Renal cortex interstitium (tissue), 11 donors: Measurements from ENCODE around the gene RNF34. TPM values are rescaled to one million over a fixed set of nuclear protein-coding genes. Genes with fewer than 3 reads are reported as not detected.
A peak's percentile ranks its signal among the peaks of the same experiment; 100 is the strongest.

Source experiments
- DNase-seq, 11 donors: peaks; one replicate each; pipeline ENCODE4 v3.0.0-alpha.2; 2013; ENCODE audit warnings: low read depth in 9 of 11, low spot score in 4 of 11; ENCODE audit errors: extremely low read depth in 1 of 11
- polyA plus RNA-seq, 3 donors: library from polyadenylated mRNA; unstranded; fragments of 120-200 nt; gene quantifications; one replicate each; pipeline ENCODE4 v1.2.1, GENCODE V29; 2013; ENCODE audit not compliant: insufficient read length in 3 of 3

Gene RNF34
- polyA plus RNA-seq, 3 donors, result 43.9 to 47.5 (median 43.9) TPM

DNA sequence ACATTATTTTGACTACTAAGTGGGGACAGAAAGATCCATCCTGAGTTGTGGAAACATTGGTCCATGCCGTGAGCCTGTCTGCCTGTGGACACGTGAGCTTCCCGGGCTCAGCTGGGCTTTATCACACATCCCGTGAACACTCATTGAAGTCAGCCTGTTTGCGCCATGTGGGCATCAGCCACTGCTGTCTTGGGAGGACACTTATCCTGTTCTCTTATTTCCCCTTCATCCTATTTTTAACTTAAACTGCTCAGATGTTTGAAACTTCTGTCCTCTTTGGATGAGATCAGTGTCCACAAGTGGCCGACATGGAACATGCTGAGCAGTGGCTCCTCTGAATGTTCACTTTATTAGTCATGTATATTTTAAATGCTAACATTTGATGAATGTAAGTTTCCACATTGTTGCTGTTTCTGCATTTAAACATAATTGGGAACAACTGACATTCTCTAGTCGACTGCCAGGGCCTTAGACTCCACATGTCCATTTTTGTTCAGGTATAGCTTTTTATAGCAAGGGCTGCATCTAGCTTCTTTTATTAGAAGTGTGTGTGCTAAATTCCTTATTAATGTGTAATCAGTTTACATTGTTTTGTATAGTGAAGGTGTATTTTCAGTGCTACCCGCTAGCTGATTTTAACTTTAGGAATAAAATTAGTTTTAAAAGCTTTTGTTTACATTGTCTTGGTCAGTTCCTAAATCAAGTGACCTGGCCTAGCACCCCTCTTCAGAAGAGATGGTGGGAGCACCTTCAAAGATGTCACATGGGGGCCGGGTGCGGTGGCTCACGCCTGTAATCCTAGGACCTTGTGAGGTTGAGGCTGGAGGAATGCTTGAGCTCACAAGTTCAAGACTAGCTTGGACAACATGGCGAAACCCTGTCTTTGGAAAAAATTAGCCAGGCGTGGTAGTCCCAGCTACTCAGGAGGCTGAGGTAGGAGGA is 24.0 kb downstream of the RNF34 start:
- DNase-seq, result no peak

DNA sequence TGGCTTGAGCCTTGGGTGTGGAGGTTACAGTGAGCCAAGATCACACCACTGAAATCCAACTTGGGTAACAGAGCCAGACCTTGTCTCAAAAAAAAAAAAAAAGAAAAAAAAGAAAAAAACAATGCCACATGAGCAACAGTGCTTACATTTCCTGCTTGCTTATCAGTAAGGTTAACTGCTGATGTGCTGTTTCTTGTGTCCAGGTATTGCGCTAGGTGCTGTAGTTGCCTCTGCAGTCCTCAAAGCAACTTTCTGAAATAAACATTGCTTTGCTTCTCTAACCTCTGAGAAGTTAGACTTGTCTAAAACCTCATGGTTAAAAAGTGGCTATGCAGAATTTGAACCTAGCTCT is 24.7 kb downstream of the RNF34 start:
- no peak for DNase-seq

DNA sequence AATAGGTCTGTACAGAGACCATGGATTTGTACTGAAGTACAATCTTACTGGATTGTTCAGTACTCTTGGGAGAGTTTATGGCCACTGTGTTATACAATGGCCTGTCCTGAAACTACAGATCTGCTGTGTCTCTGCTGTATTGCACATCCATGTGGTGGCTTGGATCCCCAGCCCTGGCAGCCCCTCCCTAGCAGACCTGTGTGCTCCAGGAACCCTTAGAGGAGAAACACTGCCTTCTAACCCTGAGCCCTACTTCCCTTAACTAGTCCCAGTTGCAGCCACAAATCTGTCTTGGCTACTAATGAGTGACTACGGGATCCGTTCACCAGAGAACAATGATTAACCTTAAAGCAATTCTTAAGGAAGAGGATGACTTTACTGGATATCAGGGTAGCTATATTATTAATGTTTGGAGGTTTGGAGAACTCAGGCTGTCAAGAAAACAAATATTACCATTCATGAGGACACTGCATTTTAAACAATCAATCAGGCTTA is 27.7 kb downstream of the RNF34 start:
- no peak for DNase-seq

DNA sequence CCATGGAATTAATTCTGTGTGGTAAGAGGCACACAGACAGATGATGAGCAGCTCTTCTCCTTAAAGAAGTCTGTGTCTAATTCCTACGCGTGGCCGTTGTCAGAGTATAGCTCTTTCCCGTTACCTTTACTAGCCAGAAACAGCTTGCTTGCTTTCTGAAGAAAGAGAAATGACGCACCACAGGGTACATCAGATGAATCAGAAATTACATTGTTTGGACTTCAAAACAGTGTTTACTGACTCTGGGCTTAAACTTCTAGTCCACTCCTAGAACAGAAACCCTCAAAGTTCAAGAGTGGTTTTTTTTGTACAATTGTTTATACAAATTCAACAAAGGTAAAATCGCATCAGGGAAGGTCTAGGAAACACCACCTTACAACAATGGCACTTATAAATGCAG is 29.0 kb downstream of the RNF34 start:
- DNase-seq, result no peak

DNA sequence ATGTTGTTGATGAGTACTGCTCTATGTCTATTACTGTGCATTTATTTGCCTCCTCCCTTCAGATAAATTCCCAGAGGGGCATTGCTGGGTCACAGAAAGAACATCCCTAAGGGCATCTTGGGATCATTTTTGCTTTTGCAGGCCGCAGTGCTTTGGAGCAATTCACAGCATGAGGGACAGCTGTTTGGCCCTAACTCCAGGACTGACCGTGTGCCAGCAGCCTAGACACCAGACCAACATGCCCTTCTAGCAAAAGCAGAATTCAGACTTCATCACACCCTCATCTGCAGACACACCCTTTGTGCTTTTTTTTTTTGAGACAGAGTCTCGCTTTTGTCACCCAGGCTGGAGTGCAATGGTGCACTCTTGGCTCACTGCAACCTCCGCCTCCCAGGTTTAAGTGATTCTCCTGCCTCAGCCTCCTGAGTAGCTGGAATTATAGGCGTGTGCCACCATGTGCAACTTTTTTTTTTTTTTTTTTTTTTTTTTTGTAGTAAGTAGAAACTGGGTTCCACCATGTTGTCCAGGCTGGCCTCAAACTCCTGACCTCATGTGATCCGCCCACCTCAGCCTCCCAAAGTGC is 31.0 kb downstream of the RNF34 start:
- DNase-seq, result no peak

DNA sequence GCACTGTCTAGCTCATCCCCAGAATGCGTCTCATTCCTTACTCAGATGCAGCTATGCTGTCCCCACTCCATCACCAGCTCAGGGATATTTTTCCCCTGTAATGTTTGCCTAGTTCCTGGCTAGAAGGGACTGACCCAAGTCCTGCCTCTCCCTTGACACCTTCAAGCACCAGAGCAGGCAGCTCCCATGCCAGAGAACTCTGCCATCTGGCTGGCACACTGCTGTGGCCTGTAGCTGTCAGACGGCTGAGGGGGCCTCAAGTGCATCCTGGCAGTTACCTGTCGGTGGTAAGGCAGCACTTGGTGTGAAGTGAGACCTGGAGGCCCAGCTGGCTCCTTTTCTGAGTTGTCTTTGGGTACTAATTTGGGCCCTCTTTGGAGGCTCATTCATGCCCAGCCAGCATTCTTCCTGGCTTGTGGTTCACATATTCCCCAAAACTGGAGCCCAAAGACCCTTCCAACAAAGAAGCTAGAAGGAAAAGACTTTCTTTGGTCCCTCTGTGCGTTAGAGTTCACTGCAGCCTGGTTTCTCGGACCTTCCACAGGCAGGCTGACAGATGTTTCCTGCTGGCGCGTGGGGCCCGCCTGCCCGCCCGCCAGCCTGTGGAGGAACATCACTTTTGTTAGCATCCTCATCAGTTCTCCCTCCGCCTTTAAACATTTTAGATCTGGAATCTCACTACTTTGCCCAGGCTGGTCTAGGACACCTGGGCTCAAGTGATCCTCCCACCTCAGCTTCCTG is 33.0 kb downstream of the RNF34 start:
- DNase-seq, result no peak

DNA sequence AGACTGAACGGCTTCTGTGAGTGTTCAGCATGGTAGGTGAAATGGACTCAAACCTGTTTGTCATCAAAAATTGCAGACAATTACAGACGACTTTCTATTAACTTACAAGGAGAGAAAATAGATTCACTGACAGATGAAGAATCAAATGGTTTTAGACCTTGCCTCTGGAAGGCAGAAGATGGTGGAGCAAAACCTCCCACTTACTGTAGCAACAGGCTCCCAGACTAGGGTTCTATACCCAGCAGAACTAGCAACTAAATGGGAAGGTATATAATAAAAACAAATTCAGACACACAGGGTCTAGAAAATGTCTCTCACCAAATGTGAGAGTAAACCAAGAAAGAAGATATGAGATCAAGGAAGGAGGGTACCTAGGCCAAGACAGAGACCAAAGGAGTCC is 36.8 kb downstream of the RNF34 start:
- no peak for DNase-seq

DNA sequence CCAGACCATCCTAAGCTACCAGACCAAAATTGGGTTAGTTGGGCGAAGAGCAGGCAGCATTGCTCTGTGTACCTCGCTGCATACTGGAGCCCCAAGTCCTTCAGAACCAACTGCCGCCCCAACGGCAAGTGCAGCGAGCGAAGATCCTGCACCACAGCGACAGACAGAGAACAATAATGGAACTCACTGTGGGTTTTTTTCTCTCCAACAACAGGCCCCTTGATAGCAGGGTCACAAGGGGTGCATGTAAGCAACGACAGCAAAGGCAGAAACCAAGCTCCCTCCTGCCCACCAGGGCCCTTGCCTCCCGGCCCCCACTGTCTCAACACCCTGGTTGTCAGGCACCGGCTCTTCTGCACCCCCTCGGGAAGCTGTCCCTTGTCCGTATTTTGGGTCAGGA is 39.0 kb downstream of the RNF34 start:
- DNase-seq, result no peak

DNA sequence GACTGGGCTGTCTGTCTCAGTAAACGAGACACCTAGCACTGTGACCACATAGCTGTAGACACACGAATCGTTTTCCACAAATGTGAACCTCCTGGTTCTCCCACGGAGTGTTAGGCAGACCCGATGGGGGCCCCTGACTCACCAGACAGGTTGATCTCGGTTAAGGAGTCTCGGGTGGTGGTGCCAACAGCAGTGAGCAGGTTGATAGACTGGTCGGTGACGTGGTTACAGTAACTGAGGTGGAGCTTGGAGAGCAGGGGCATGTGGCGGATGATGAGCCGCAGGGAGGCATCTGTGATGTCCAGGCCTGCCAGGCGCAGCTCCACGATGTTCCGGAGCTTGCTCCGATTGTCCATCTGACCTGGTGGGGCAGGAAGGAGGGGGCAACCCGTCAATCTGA is 39.8 kb downstream of the RNF34 start:
- no peak for DNase-seq

DNA sequence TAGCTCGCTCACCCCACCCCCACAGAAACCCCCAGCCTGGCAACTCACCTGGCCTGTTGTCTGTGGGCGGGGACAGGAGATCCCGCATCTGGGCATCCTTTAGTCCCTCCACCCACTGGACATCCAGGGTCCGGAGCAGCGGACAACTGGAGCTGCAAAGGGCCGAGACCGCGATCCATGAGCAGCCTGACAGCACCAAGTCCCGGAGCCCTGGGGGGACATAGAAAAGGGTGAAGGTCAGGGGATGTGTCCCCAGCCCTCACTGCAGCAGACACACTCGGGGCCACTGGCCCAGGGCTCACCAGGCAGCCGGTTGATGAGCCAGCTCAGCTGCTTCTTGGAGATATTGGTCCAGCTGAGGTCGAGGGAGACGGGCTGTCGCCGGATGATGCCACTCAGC is 40.9 kb downstream of the RNF34 start:
- DNase-seq, result no peak

DNA sequence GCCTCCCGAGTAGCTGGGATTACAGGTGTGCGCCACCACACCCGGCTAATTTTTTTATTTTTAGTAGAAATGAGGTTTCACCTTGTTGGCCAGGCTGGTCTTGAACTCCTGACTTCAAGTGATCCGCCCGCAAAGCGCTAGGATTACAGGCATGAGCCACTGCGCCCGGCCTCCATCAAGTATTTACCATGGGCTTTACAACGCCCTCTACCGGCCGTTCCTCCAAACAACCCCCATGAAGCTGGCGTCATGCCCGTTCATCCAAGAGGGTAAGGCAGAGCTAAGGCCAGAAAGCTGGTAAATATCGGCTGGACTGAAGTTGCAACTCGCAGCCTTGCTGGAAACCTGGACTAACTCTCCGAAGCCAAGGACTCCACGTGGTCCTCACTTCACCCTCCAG is 41.6 kb downstream of the RNF34 start:
- DNase-seq, result no peak

DNA sequence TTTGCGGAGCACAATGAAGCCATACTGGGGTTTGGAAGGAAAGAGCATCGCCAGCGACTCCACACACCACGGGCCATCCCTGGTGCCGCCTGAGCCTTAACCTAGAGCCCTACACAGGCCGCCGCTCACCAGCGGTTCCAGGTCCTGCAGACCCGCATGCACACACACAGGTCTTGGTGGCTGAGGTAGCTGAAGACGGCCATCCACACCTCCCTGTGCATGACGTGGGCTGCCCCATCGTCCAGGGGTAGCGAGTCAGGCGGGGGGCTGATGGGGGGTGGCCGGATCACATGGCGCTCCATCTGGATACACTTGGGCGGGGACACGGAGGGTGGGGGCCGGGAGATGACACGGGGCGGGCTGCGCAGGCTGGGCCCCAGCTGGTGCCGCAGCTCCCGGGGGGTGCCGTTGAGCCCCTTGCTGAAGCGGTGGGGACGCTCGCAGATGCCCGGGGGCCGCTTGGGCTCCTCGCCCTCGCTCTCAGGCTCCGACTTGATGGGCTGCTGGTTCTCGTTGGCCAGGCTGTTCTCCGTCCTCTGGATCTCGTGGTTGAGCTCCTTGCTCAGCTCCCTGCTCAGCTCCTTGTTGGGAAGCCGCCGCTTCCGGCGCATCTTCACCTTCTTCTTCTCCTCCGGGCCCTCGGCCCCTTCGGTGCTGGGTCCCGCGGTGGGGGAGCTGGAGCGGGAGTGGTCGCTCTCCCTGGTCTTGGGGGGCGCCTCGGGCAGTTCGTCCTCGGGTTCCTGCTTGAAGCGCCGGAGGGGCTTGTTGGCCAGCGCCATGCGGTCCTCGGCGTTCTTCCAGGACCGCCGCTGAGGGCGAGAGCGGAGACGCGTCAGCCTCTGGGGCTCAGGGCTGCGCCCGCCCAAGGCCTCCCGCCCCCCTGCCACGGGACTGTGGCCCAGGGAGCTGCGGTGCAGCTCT is 42.4 kb downstream of the RNF34 start:
- no peak for DNase-seq

DNA sequence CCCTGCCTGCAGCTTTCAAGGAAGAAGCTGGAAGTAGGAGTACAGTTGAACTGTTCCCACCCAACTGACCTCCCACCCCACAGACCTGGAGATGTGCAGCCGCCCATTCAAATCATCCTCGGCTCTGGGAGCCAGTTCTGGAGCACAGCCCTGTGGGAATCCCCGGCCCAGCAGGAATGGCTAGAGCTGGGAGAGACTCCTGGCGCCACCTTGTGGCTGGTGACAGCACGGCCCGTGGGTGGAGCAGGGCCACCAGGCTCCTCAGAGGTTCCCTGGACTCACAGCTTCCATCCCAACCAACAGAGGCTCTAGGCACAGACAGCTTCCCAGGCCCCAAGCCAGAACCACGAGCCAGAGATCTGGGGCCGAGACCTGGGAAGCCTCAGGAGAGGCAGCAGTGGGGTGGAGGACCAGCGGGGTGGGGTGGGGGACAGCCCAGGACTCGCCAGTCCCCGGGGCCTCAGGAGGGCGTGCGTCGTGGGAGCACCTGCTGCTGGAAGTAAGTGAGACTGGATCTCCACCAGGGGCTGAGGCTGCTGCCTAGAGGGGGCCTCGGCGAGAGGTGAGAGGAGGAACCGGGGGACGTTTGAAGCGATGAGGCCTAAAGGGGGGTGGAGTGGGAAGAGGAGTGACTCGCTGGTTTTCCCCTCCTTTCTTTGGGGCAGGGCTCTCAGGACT is 43.4 kb downstream of the RNF34 start:
- peak in 6 of 11 donors; percentile 53 to 71 (median 60) for DNase-seq

DNA sequence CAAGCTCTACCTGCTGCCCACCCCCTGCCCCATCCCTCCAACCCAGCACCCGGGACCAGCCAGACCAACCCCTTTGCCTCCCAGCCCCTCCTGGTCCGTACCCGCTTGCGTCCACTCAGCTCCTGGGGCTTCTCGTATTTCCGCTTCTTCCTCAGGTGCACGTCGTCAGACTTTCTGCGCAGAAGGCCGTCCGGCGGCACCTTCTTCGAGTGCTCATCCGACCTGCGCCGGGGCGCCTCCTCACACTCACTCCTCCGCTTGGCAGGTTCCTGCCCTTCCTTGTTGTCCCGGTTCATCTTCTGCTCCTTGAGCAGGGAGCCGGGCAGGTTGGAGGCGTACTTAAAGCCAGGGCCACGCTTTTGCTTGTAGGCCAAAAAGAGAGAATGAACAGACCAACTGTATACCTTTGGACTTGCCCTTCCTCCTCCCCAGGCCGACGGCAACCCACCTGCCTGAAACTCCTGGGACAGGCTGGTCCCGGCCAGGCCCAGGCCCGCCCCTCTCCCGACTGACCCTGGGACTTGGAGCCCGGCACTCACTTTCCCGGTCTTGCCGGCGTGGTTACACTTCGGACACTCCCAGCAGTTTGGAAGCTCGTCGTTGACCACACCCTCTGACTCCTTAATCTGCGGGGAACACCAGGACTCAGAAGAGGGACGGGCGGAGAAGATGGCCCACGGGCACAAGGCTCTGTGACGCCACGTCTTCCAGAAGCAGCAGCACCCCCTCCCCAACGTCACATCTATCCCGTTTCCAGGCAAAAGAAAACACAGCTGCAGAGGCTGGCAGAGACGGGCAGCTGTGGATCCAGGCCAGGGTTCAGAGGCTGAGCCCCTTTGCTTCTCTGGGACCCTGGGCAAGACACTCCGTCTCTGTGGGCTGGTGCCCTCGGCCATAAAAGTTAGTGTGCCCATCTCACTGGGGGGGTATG is 44.3 kb downstream of the RNF34 start:
- no peak for DNase-seq

DNA sequence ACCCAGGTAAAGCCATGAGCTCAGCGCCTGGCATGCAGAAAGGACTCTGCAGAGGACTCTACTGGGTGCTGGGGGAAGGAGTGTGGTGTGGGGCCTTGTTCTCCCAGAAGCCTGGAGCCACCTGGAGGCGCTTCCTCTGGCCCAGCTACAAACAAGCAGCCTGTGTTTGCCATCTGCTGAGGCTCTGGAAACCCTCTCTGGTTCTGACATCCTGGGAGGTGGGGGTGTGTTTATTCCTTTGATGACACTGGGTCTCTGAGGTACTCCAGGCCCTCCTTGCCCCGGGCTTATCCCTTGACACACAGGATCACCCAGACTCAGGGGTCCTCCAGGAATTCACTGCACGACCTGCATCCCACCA is 44.9 kb downstream of the RNF34 start:
- no peak for DNase-seq

DNA sequence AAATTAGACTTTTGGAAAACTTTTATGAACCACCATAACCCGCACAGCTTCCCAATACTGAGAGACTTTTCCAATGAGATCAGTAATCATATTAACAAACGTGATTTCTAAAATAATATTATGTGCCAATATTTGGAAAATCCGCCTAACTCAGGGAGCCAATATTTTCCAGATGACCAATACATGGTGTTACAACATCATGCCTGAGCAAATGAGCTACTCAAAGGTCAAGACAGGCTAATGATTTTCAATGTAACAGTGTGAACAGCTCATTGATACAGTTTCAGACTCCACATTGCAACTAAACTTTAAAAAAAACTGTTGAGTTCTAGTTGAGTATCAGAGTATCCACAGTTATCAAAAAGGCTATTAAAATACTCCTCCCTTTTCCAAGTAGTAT is 46.8 kb downstream of the RNF34 start:
- DNase-seq, result no peak

DNA sequence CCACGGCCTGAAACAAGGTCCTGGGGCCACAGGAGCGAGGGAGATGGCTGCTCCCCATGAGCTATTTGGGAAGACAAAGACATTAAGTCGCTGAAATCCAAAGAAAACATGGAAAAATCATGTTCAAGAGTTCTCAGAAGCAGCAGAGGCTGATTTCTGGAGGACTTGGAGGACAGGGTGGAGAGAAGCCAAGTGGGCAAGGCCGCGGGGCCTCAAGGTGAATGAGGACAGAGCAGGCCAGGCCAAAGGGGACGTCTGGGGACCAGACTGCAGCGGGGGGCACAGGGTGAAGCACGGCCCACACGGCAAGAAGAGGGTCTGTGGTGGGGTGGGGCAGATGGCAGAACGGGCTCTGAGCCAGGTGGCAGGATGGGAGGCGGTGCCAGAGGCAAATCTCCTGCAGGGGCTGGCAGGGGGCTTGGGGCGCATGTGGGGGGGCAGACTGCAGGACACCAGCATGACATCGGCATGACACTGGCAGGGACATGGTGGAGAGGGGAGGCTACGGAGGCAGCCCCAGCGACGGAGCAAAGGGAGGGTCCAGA is 48.9 kb downstream of the RNF34 start:
- no peak for DNase-seq
